Activated naive CD8-positive, alpha-beta T cell treated with anti-CD3 and anti-CD28 coated beads, Interleukin-2, amount 50 U/mL, for 24 hours (primary cell): ENCODE results near the gene NEXN.

ENCODE experiments used
- ATAC-seq: fragments of 150-1000 bp; cut with Tn5 transposase; one replicate; pipeline ENCODE4 v1.10.0; 2021
- DNase-seq: peaks from one replicate; pipeline ENCODE4 v3.0.0; 2021
- H3K27ac Mint-ChIP-seq: one replicate; pipeline ENCODE4 v1.8.0; 2021; ENCODE audit warnings: mild to moderate bottlenecking, mixed read lengths
- H3K27me3 Mint-ChIP-seq: one replicate; pipeline ENCODE4 v1.8.0; 2021; ENCODE audit warnings: mixed read lengths
- H3K36me3 Mint-ChIP-seq: one replicate; pipeline ENCODE4 v1.8.0; 2021; ENCODE audit warnings: low read depth, mixed read lengths
- H3K4me1 Mint-ChIP-seq: one replicate; pipeline ENCODE4 v1.8.0; 2021; ENCODE audit warnings: mixed read lengths
- H3K4me3 Mint-ChIP-seq: one replicate; pipeline ENCODE4 v1.8.0; 2021; ENCODE audit warnings: mild to moderate bottlenecking, moderate library complexity, mixed read lengths
- H3K9me3 Mint-ChIP-seq: one replicate; pipeline ENCODE4 v1.8.0; 2021; ENCODE audit warnings: mixed read lengths

The NEXN gene

GRCh38 chr1:77987919-77988318, 99.5 kb downstream of the NEXN start:
- H3K4me1 Mint-ChIP-seq: peaks cover 55% of the 10 kb centered on the region
- H3K27me3 Mint-ChIP-seq: no peaks in the 10 kb centered on the region
- H3K4me3 Mint-ChIP-seq: no peak overlapping the region
- no peak for ATAC-seq
- H3K9me3 Mint-ChIP-seq: no peaks in the 10 kb centered on the region
- no peak for DNase-seq
- peaks cover 24% of the 10 kb centered on the region for H3K36me3 Mint-ChIP-seq
- no peak overlapping the region for H3K27ac Mint-ChIP-seq

- no peak overlapping the region for H3K27ac Mint-ChIP-seq
- no peaks in the 10 kb centered on the region for H3K27me3 Mint-ChIP-seq
- DNase-seq: no peak
- H3K9me3 Mint-ChIP-seq: no peaks in the 10 kb centered on the region
- H3K36me3 Mint-ChIP-seq: peaks cover 17% of the 10 kb centered on the region
- H3K4me3 Mint-ChIP-seq: no peak overlapping the region
- ATAC-seq: no peak
- H3K4me1 Mint-ChIP-seq: peaks cover 43% of the 10 kb centered on the region
These were observed 101.3 kb downstream of the NEXN start for GRCh38 chr1:77989744-77990143.

- Mint-ChIP-seq H3K4me1 (peaks cover 36% of the 10 kb centered on the region), H3K9me3 (no peaks in the 10 kb centered on the region), H3K36me3 (peaks cover 14% of the 10 kb centered on the region), H3K27me3 (no peaks in the 10 kb centered on the region), H3K4me3 (no peak overlapping the region), H3K27ac (no peak overlapping the region)
- no peak for DNase-seq
- no peak for ATAC-seq
These were observed 102.3 kb downstream of the NEXN start for GRCh38 chr1:77990629-77991204.

GRCh38 chr1:77991638-77992037, 103.2 kb downstream of the NEXN start:
- Mint-ChIP-seq H3K27ac (no peak overlapping the region), H3K4me3 (no peak overlapping the region), H3K36me3 (peaks cover 14% of the 10 kb centered on the region), H3K4me1 (peaks cover 27% of the 10 kb centered on the region), H3K9me3 (no peaks in the 10 kb centered on the region), H3K27me3 (no peaks in the 10 kb centered on the region)
- ATAC-seq: no peak
- no peak for DNase-seq
